GM12878 (cell line): ENCODE results near the gene PUS7. TPM values are rescaled to one million over a fixed set of nuclear protein-coding genes. Genes with fewer than 3 reads are reported as not detected.

ENCODE experiments used
- CBX5 ChIP-seq: sonication (generic); IDR thresholded peaks from 2 replicates; pipeline ENCODE4 v1.6.1; 2016; ENCODE audit warnings: low read depth, moderate library complexity, mild to moderate bottlenecking, inconsistent platforms
- CREM ChIP-seq: IDR thresholded peaks from 2 replicates; pipeline ENCODE4 v1.6.1; 2014; ENCODE audit warnings: antibody characterized with exemption, low read depth
- GABPA ChIP-seq: IDR thresholded peaks from 2 replicates; pipeline ENCODE4 v1.6.1; 2014; ENCODE audit warnings: antibody characterized with exemption, low read depth, mild to moderate bottlenecking, inconsistent platforms
- HCFC1 ChIP-seq: fragments of 150-350 bp; IDR thresholded peaks from 2 replicates; pipeline ENCODE4 v1.6.1; 2014; ENCODE audit warnings: low read length
- KLF5 ChIP-seq: fragments of 450-650 bp; IDR thresholded peaks from 2 replicates; pipeline ENCODE4 v1.6.1; 2014; ENCODE audit warnings: mild to moderate bottlenecking; ENCODE audit not compliant: partially characterized antibody
- MYC ChIP-seq: IDR thresholded peaks from 2 replicates; pipeline ENCODE4 v1.6.1; 2011; ENCODE audit warnings: mild to moderate bottlenecking, low read length, moderate library complexity, inconsistent platforms; ENCODE audit not compliant: insufficient read depth, insufficient replicate concordance, insufficient read length, severe bottlenecking
- NFXL1 ChIP-seq: fragments of 450-650 bp; IDR thresholded peaks from 2 replicates; pipeline ENCODE4 v1.6.1; 2017; ENCODE audit warnings: antibody characterized with exemption, mild to moderate bottlenecking, borderline replicate concordance
- NR2C1 ChIP-seq: fragments of 450-650 bp; IDR thresholded peaks from 2 replicates; pipeline ENCODE4 v1.6.1; 2017; ENCODE audit warnings: antibody characterized with exemption, mild to moderate bottlenecking, moderate library complexity
- POLR2AphosphoS5 ChIP-seq: IDR thresholded peaks from 2 replicates; pipeline ENCODE4 v1.6.1; 2011; ENCODE audit warnings: mild to moderate bottlenecking, low read length, inconsistent platforms
- POU2F2 ChIP-seq: IDR thresholded peaks from 3 replicates; pipeline ENCODE4 v1.6.1; 2011; ENCODE audit warnings: low read depth, mild to moderate bottlenecking, low read length, borderline replicate concordance
- RELA ChIP-seq: fragments of 450-650 bp; IDR thresholded peaks from 2 replicates; pipeline ENCODE4 v1.8.0; 2014; ENCODE audit warnings: borderline replicate concordance; ENCODE audit not compliant: partially characterized antibody
- SIN3A ChIP-seq: IDR thresholded peaks from 2 replicates; pipeline ENCODE4 v1.6.1; 2012; ENCODE audit warnings: low read depth, low read length, improper control_type of control experiment
- SMAD1 ChIP-seq: fragments of 450-650 bp; IDR thresholded peaks from 2 replicates; pipeline ENCODE4 v1.6.1; 2018; ENCODE audit warnings: mild to moderate bottlenecking, low read depth; ENCODE audit not compliant: partially characterized antibody
- SREBF1 ChIP-seq: IDR thresholded peaks from 2 replicates; pipeline ENCODE4 v1.6.1; 2012; ENCODE audit warnings: mild to moderate bottlenecking, low read length
- TARDBP ChIP-seq: IDR thresholded peaks from 2 replicates; pipeline ENCODE4 v1.6.1; 2016; ENCODE audit warnings: borderline replicate concordance
- TBL1XR1 ChIP-seq: IDR thresholded peaks from 2 replicates; pipeline ENCODE4 v1.6.1; 2012; ENCODE audit warnings: low read depth, low read length, improper control_type of control experiment
- YY1 ChIP-seq: IDR thresholded peaks from 2 replicates; pipeline ENCODE4 v1.6.1; 2011; ENCODE audit warnings: low read depth, mild to moderate bottlenecking, low read length
- ZZZ3 ChIP-seq: IDR thresholded peaks from 2 replicates; pipeline ENCODE4 v1.6.1; 2011; ENCODE audit warnings: low read depth; ENCODE audit not compliant: control insufficient read depth, insufficient read length
- polyA plus RNA-seq, 11 experiments: library from polyadenylated mRNA; depleted of rRNA in 4 of 11; unstranded in 6 of 11; stranded (reverse) in 5 of 11; fragments of >200 nt; fragmentation: Nextera tagmentation in 4 of 11; fragmentation: Illumina TruSeq in 1 of 11; extraction: Ambion mirVana in 4 of 11; extraction: Trizol in 1 of 11; gene quantifications; 1 replicate in 1 of 11; 2 replicates in 10 of 11; pipeline versions ENCODE4 v1.2.1 to v1.2.3, GENCODE V29; 2011 to 2016; ENCODE audit warnings: inconsistent platforms in 2 of 11, missing spikeins in 2 of 11, low read depth in 1 of 11
- total RNA-seq, 4 experiments: library from RNA; depleted of rRNA in 3 of 4; stranded (reverse); fragments of >200 nt in 3 of 4; fragmentation: Illumina TruSeq in 1 of 4; extraction: Trizol in 1 of 4; gene quantifications; 2 replicates each; pipeline versions ENCODE4 v1.2.1 to v1.2.3, GENCODE V29; 2013 to 2021
- TF ChIP-seq, protein P1 (sequence below): fragments of 450-650 bp; IDR thresholded peaks from 2 replicates; pipeline ENCODE4 v1.6.1; 2017; ENCODE audit warnings: antibody characterized with exemption, mild to moderate bottlenecking, moderate library complexity

The PUS7 gene
- total and polyA plus RNA-seq, 10 of the 15 experiments (the other 5 are each of a cell fraction or from before 2014, with no cell fraction given): 5.6 to 28.5 (median 22.4) TPM

- TF ChIP-seq YY1 (peak; percentile 81), CREM (peak; percentile 60), MYC (peak; percentile 28), NR2C1 (0 out of 2 replicates have a peak, but pooled peaks have one; percentile 26), HCFC1 (peak; percentile 78), SREBF1 (no peak), POLR2AphosphoS5 (peak; percentile 99), RELA (peak; percentile 65), KLF5 (peak; percentile 78), TBL1XR1 (no peak; the same call in 1 of the 2 replicates), TARDBP (peak; percentile 69; the same call in 1 of the 2 replicates), GABPA (peak; percentile 87), NFXL1 (no peak), CBX5 (no peak), SIN3A (peak; percentile 88), POU2F2 (peak; percentile 95), SMAD1 (peak; percentile 75), ZZZ3 (no peak)
- TF ChIP-seq, protein P1, sequence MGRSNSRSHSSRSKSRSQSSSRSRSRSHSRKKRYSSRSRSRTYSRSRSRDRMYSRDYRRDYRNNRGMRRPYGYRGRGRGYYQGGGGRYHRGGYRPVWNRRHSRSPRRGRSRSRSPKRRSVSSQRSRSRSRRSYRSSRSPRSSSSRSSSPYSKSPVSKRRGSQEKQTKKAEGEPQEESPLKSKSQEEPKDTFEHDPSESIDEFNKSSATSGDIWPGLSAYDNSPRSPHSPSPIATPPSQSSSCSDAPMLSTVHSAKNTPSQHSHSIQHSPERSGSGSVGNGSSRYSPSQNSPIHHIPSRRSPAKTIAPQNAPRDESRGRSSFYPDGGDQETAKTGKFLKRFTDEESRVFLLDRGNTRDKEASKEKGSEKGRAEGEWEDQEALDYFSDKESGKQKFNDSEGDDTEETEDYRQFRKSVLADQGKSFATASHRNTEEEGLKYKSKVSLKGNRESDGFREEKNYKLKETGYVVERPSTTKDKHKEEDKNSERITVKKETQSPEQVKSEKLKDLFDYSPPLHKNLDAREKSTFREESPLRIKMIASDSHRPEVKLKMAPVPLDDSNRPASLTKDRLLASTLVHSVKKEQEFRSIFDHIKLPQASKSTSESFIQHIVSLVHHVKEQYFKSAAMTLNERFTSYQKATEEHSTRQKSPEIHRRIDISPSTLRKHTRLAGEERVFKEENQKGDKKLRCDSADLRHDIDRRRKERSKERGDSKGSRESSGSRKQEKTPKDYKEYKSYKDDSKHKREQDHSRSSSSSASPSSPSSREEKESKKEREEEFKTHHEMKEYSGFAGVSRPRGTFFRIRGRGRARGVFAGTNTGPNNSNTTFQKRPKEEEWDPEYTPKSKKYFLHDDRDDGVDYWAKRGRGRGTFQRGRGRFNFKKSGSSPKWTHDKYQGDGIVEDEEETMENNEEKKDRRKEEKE: no peak
Observed at GRCh38 chr7:105531792-105532671, 10.0 kb upstream of the PUS7 start, which contains the start of gene RINT1 (continued).
